Measurements from ENCODE around the gene CLINT1. TPM values are rescaled to one million over a fixed set of nuclear protein-coding genes. Genes with fewer than 3 reads are reported as not detected.
A peak's percentile ranks its signal among the peaks of the same experiment; 100 is the strongest.

The CLINT1 gene
- polyA plus RNA-seq, 2 of the 4 experiments (the other 2 are of a cell fraction) = 89.7 to 185 TPM

GRCh38 chr5:157743163-157744050 is 115.5 kb downstream of the CLINT1 start, which contains the start of gene LSM11:
TSS of gene LSM11 (plus strand) at chr5:157743712. CDS start at chr5:157743751, 39 bp downstream.
- 2% methylated on average over 7 of the region's 79 CpGs for WGBS (ENCODE audit: missing lambda C conversion rate)
- peak; percentile 80 to 82 for DNase-seq (ENCODE audit: low read depth in 1 of 2, low spot score in 1 of 2)
- peak within 1 kb of the TSS; percentile 84 to 95 for H3K27ac ChIP-seq
- ChIA-PET POLR2A (interaction anchor here (2.7 kb wide), 1 partner anchor 12 kb away, joined by 15 read pairs; the partner anchor contains the start of gene THG1L), CTCF (interaction anchor here (0.5 to 10.1 kb wide), 87 partner anchors 10 to 1389 kb away, joined by 3 to 78 read pairs (median 4); partner anchors contain the start of genes C5orf52, MED7 and THG1L)
- H3K4me2 ChIP-seq = peak within 1 kb of the TSS; percentile 81
- H3K4me1 ChIP-seq = peaks cover 13% of the 10 kb centered on the region; the same call in 2 of the 3 replicates
- H3K9me3 ChIP-seq = no peaks in the 10 kb centered on the region
- no peak for FAIRE-seq
- TF ChIP-seq E2F6 (IDR thresholded peaks at IDR 0.05; ENCODE audit: borderline replicate concordance, low read depth) = 0 out of 2 replicates have a peak, but pooled peaks have one; percentile 44
- peak; percentile 68 to 91 for TF ChIP-seq RAD21 (conservative IDR thresholded peaks at IDR 0.05 in 1 of 2, IDR thresholded peaks at IDR 0.05 in 1 of 2)
- TF ChIP-seq MYC (IDR thresholded peaks at IDR 0.05; ENCODE audit: borderline replicate concordance, low read length) = peak; percentile 75; the same call in 1 of the 2 replicates
- 0 out of 2 replicates have a peak, but pooled peaks have one; percentile 24 for TF ChIP-seq HOXB5 (CRISPR knock-in tag; IDR thresholded peaks at IDR 0.05)
- TF ChIP-seq, protein P1, sequence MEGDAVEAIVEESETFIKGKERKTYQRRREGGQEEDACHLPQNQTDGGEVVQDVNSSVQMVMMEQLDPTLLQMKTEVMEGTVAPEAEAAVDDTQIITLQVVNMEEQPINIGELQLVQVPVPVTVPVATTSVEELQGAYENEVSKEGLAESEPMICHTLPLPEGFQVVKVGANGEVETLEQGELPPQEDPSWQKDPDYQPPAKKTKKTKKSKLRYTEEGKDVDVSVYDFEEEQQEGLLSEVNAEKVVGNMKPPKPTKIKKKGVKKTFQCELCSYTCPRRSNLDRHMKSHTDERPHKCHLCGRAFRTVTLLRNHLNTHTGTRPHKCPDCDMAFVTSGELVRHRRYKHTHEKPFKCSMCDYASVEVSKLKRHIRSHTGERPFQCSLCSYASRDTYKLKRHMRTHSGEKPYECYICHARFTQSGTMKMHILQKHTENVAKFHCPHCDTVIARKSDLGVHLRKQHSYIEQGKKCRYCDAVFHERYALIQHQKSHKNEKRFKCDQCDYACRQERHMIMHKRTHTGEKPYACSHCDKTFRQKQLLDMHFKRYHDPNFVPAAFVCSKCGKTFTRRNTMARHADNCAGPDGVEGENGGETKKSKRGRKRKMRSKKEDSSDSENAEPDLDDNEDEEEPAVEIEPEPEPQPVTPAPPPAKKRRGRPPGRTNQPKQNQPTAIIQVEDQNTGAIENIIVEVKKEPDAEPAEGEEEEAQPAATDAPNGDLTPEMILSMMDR (IDR thresholded peaks at IDR 0.05) = peak; percentile 99
- no peak for TF ChIP-seq POLR2AphosphoS2 (conservative IDR thresholded peaks at IDR 0.05; ENCODE audit: low read length)
- TF ChIP-seq, protein P2, sequence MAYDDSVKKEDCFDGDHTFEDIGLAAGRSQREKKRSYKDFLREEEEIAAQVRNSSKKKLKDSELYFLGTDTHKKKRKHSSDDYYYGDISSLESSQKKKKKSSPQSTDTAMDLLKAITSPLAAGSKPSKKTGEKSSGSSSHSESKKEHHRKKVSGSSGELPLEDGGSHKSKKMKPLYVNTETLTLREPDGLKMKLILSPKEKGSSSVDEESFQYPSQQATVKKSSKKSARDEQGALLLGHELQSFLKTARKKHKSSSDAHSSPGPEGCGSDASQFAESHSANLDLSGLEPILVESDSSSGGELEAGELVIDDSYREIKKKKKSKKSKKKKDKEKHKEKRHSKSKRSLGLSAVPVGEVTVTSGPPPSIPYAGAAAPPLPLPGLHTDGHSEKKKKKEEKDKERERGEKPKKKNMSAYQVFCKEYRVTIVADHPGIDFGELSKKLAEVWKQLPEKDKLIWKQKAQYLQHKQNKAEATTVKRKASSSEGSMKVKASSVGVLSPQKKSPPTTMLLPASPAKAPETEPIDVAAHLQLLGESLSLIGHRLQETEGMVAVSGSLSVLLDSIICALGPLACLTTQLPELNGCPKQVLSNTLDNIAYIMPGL (CRISPR knock-in tag; IDR thresholded peaks at IDR 0.05; ENCODE audit: borderline replicate concordance) = peak; percentile 41; the same call in 1 of the 2 replicates
- TF ChIP-seq FOSL2 (IDR thresholded peaks at IDR 0.05) = no peak
- TF ChIP-seq FOSL2 (CRISPR knock-in tag; IDR thresholded peaks at IDR 0.05) = 0 out of 2 replicates have a peak, but pooled peaks have one; percentile 14
- TF ChIP-seq USF2 (IDR thresholded peaks at IDR 0.05) = no peak
- peak; percentile 75 for TF ChIP-seq MAX (IDR thresholded peaks at IDR 0.05)
- no peak for TF ChIP-seq TFCP2L1 (CRISPR knock-in tag; IDR thresholded peaks at IDR 0.05)
- TF ChIP-seq REST (IDR thresholded peaks at IDR 0.05) = no peak
- peak in 1 of 2 experiments; percentile 70; a peak in 2 of 5 replicates for TF ChIP-seq JUN (IDR thresholded peaks at IDR 0.05)
- TF ChIP-seq SMC3 (IDR thresholded peaks at IDR 0.05) = peak; percentile 95
- TF ChIP-seq, protein P3, sequence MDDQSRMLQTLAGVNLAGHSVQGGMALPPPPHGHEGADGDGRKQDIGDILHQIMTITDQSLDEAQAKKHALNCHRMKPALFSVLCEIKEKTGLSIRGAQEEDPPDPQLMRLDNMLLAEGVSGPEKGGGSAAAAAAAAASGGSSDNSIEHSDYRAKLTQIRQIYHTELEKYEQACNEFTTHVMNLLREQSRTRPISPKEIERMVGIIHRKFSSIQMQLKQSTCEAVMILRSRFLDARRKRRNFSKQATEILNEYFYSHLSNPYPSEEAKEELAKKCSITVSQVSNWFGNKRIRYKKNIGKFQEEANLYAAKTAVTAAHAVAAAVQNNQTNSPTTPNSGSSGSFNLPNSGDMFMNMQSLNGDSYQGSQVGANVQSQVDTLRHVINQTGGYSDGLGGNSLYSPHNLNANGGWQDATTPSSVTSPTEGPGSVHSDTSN (IDR thresholded peaks at IDR 0.05) = 0 out of 2 replicates have a peak, but pooled peaks have one; percentile 30
- no peak for TF ChIP-seq HEYL (CRISPR knock-in tag; IDR thresholded peaks at IDR 0.05)
- peak within 1 kb of the TSS; percentile 100 for H3K4me3 ChIP-seq
- ATAC-seq = peak; percentile 86 to 94
